ENCODE results near the gene FEZ2. TPM values are rescaled to one million over a fixed set of nuclear protein-coding genes. Genes with fewer than 3 reads are reported as not detected.

Gene FEZ2
- total RNA-seq, 1 experiment from 2014 or later, result 52.6 TPM

DNA sequence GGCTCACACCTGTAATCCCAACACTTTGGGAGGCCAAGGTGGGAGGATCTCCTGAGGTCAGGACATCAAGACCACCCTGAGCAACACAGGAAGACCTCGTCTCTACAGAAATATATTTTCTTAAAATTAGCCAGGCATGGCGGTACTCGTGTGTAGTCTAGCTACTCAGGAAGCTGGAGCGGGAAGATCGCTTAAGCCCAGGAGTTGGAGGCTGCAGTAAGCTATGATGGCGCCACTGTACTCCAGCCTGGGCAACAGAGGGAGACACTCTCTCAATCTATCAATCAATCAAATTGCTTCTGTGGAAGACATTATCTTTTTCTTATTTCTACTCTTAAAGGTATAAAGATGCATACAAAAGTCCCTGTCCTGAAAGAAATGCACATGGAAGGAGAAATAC lies 11.3 kb downstream of the FEZ2 start:
- DNase-seq (no peak), ATAC-seq (no peak)
- Histone ChIP-seq H3K27me3 (ENCODE audit: low read length) (no peaks in the 10 kb centered on the region), H3F3A (ENCODE audit: low read length, unreplicated experiment) (no peaks in the 10 kb centered on the region), H3K4me1 (ENCODE audit: insufficient read depth, low read length) (no peaks in the 10 kb centered on the region), H3K4me2 (ENCODE audit: low read length) (no peak overlapping the region), H3K9me2 (replicated peaks; ENCODE audit: low read length) (no peaks in the 10 kb centered on the region), H2AFZ (ENCODE audit: low read length) (no peak overlapping the region), H3K27ac (ENCODE audit: low read length) (no peak overlapping the region), H3K9ac (ENCODE audit: low read length) (no peak overlapping the region), H3K79me2 (ENCODE audit: low read length) (peaks cover 40% of the 10 kb centered on the region), H3K4me3 (ENCODE audit: low read length) (no peak overlapping the region), H4K20me1 (ENCODE audit: low read length) (no peaks in the 10 kb centered on the region), H3K36me3 (ENCODE audit: low read depth, low read length) (peaks cover 46% of the 10 kb centered on the region), H3K9me3 (ENCODE audit: low read length) (no peaks in the 10 kb centered on the region)
- ChIA-PET POLR2A (ENCODE audit: unreplicated experiment) (no interaction called here), CTCF (no interaction called here)
- TF ChIP-seq EZH2 (IDR thresholded peaks at IDR 0.05; ENCODE audit: low read length, unreplicated experiment) (no peak), EZH2phosphoT487 (IDR thresholded peaks at IDR 0.05; ENCODE audit: borderline replicate concordance, low read length) (no peak)
- TF ChIP-seq, protein P1, sequence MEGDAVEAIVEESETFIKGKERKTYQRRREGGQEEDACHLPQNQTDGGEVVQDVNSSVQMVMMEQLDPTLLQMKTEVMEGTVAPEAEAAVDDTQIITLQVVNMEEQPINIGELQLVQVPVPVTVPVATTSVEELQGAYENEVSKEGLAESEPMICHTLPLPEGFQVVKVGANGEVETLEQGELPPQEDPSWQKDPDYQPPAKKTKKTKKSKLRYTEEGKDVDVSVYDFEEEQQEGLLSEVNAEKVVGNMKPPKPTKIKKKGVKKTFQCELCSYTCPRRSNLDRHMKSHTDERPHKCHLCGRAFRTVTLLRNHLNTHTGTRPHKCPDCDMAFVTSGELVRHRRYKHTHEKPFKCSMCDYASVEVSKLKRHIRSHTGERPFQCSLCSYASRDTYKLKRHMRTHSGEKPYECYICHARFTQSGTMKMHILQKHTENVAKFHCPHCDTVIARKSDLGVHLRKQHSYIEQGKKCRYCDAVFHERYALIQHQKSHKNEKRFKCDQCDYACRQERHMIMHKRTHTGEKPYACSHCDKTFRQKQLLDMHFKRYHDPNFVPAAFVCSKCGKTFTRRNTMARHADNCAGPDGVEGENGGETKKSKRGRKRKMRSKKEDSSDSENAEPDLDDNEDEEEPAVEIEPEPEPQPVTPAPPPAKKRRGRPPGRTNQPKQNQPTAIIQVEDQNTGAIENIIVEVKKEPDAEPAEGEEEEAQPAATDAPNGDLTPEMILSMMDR (conservative IDR thresholded peaks at IDR 0.05; ENCODE audit: low read depth, low read length), result no peak
- intact Hi-C loops (cut with micrococcal nuclease), result no loop called here
- no TSS peak for BruUV-seq (replicated peaks)

GRCh38 chr2:36584148-36584794 lies 13.7 kb downstream of the FEZ2 start:
- H3K27ac ChIP-seq (ENCODE audit: low read length), result no peak overlapping the region
- H3K4me2 ChIP-seq (ENCODE audit: low read length), result no peak overlapping the region
- H2AFZ ChIP-seq (ENCODE audit: low read length), result no peak overlapping the region
- peaks cover 16% of the 10 kb centered on the region; the same call in 1 of the 2 replicates for H3K79me2 ChIP-seq (ENCODE audit: low read length)
- CTCF ChIA-PET, result no interaction called here
- ATAC-seq, result no peak
- TF ChIP-seq EZH2 (IDR thresholded peaks at IDR 0.05; ENCODE audit: low read length, unreplicated experiment), result no peak
- no peak for TF ChIP-seq EZH2phosphoT487 (IDR thresholded peaks at IDR 0.05; ENCODE audit: borderline replicate concordance, low read length)
- TF ChIP-seq, protein P1 (conservative IDR thresholded peaks at IDR 0.05; ENCODE audit: low read depth, low read length), result no peak
- no peak for DNase-seq
- H3K9ac ChIP-seq (ENCODE audit: low read length), result no peak overlapping the region
- POLR2A ChIA-PET (ENCODE audit: unreplicated experiment), result no interaction called here
- H3K36me3 ChIP-seq (ENCODE audit: low read depth, low read length), result peaks cover 56% of the 10 kb centered on the region
- no peaks in the 10 kb centered on the region for H4K20me1 ChIP-seq (ENCODE audit: low read length)
- peaks cover 11% of the 10 kb centered on the region for H3K4me1 ChIP-seq (ENCODE audit: insufficient read depth, low read length)
- H3F3A ChIP-seq (ENCODE audit: low read length, unreplicated experiment), result peaks cover 5% of the 10 kb centered on the region
- no peaks in the 10 kb centered on the region for H3K9me3 ChIP-seq (ENCODE audit: low read length)
- intact Hi-C loops (cut with micrococcal nuclease), result no loop called here
- H3K9me2 ChIP-seq (replicated peaks; ENCODE audit: low read length), result no peaks in the 10 kb centered on the region
- H3K27me3 ChIP-seq (ENCODE audit: low read length), result no peaks in the 10 kb centered on the region
- H3K4me3 ChIP-seq (ENCODE audit: low read length), result no peak overlapping the region
- BruUV-seq (replicated peaks), result no TSS peak

GRCh38 chr2:36582951-36583350 lies 15.0 kb downstream of the FEZ2 start:
- Histone ChIP-seq H2AFZ (ENCODE audit: low read length) (no peak overlapping the region), H3K27ac (ENCODE audit: low read length) (no peak overlapping the region), H3K4me3 (ENCODE audit: low read length) (no peak overlapping the region), H3K9ac (ENCODE audit: low read length) (no peak overlapping the region), H3K36me3 (ENCODE audit: low read depth, low read length) (peaks cover 58% of the 10 kb centered on the region), H4K20me1 (ENCODE audit: low read length) (no peaks in the 10 kb centered on the region), H3K9me2 (replicated peaks; ENCODE audit: low read length) (no peaks in the 10 kb centered on the region), H3K79me2 (ENCODE audit: low read length) (peaks cover 22% of the 10 kb centered on the region), H3K4me1 (ENCODE audit: insufficient read depth, low read length) (peaks cover 21% of the 10 kb centered on the region), H3K27me3 (ENCODE audit: low read length) (no peaks in the 10 kb centered on the region), H3K9me3 (ENCODE audit: low read length) (no peaks in the 10 kb centered on the region), H3F3A (ENCODE audit: low read length, unreplicated experiment) (peaks cover 5% of the 10 kb centered on the region), H3K4me2 (ENCODE audit: low read length) (no peak overlapping the region)
- ATAC-seq (no peak), DNase-seq (no peak)
- no TSS peak for BruUV-seq (replicated peaks)
- ChIA-PET CTCF (no interaction called here), POLR2A (ENCODE audit: unreplicated experiment) (no interaction called here)
- intact Hi-C loops (cut with micrococcal nuclease), result no loop called here
- TF ChIP-seq EZH2phosphoT487 (IDR thresholded peaks at IDR 0.05; ENCODE audit: borderline replicate concordance, low read length) (no peak), EZH2 (IDR thresholded peaks at IDR 0.05; ENCODE audit: low read length, unreplicated experiment) (no peak)
- TF ChIP-seq, protein P1 (conservative IDR thresholded peaks at IDR 0.05; ENCODE audit: low read depth, low read length), result no peak
